Measurements from ENCODE around the gene IGFALS. TPM values are rescaled to one million over a fixed set of nuclear protein-coding genes. Genes with fewer than 3 reads are reported as not detected.

The IGFALS gene
- total and polyA plus RNA-seq, 2 of the 4 experiments (the other 2 are of a cell fraction) = not detected

- peak overlapping the region; percentile 51 for H2AFZ ChIP-seq (replicated peaks; ENCODE audit: low read length, poor library complexity)
- no peak overlapping the region for H4K91ac ChIP-seq (ENCODE audit: insufficient read depth, low read depth, low read length)
- H2AK5ac ChIP-seq (ENCODE audit: low read depth, low read length) = no peak overlapping the region
- no TSS peak for BruUV-seq (replicated peaks)
- in situ Hi-C loops (cut with MboI; ENCODE audit: low sequenced_read_pairs) (no loop called here), intact Hi-C loops (cut with micrococcal nuclease) (no loop called here), dilution Hi-C loops (cut with HindIII; ENCODE audit: low sequenced_read_pairs, unreplicated experiment) (no loop called here)
- 89% methylated on average over 3 of the region's 8 CpGs; no CpG with 5 or more reads in 1 of the 2 experiments for WGBS, 2 experiments (ENCODE audit: extremely low coverage in 2 of 2, insufficient read length in 1 of 2)
- H4K20me1 ChIP-seq (ENCODE audit: insufficient read depth, low read length) = peaks cover 16% of the 10 kb centered on the region
- peaks cover 10% of the 10 kb centered on the region; the same call in 1 of the 2 replicates for H3K9me1 ChIP-seq (ENCODE audit: insufficient read depth, low read length)
- ChIA-PET CTCF (no interaction called here), POLR2A (ENCODE audit: unreplicated experiment) (no interaction called here)
- no peak overlapping the region for H2BK5ac ChIP-seq (ENCODE audit: low read depth, low read length, poor library complexity, severe bottlenecking)
- H3K27ac ChIP-seq (ENCODE audit: insufficient read depth, low read length) = no peak overlapping the region
- no peaks in the 10 kb centered on the region for H3K27me3 ChIP-seq (ENCODE audit: control insufficient read depth, insufficient read depth, low read length)
- peaks cover 14 to 60% of the 10 kb centered on the region in 2 experiments for H3K79me1 ChIP-seq (ENCODE audit: low read depth in 1 of 2, low read length in 2 of 2)
- H3K4me2 ChIP-seq (ENCODE audit: low read depth, low read length) = no peak overlapping the region
- H2AK9ac ChIP-seq (replicated peaks; ENCODE audit: low read depth, low read length, poor library complexity) = peak overlapping the region; percentile 52
- no peak overlapping the region for H3K9ac ChIP-seq (ENCODE audit: low read depth, low read length)
- H3K4me1 ChIP-seq (ENCODE audit: control insufficient read depth, insufficient read depth, low read length) = peaks cover 8% of the 10 kb centered on the region
- DNase-seq = no peak
- H3K18ac ChIP-seq (ENCODE audit: low read depth, low read length) = no peak overlapping the region
- no peak overlapping the region for H3K56ac ChIP-seq (ENCODE audit: extremely low read depth, insufficient read depth, low read length)
- H3K23ac ChIP-seq (ENCODE audit: low read depth, low read length) = no peak overlapping the region
- H3K4ac ChIP-seq (ENCODE audit: low read depth, low read length) = no peak overlapping the region
- H2BK20ac ChIP-seq (ENCODE audit: low read depth, low read length) = no peak overlapping the region
- no peak overlapping the region for H4K8ac ChIP-seq (ENCODE audit: low read depth in 2 of 2, low read length in 2 of 2)
- ATAC-seq (ENCODE audit: low read depth) = no peak
- TF ChIP-seq NFE2L2 (IDR thresholded peaks at IDR 0.05; ENCODE audit: low read depth, low read length) = no peak
- no peak for TF ChIP-seq POLR2A (IDR thresholded peaks at IDR 0.05; ENCODE audit: low read depth, low read length)
- TF ChIP-seq ELK1 (IDR thresholded peaks at IDR 0.05; ENCODE audit: borderline replicate concordance, low read depth, low read length) = no peak
- no peak for TF ChIP-seq SMC3 (IDR thresholded peaks at IDR 0.05; ENCODE audit: low read depth, low read length)
- no peak for TF ChIP-seq CHD1 (IDR thresholded peaks at IDR 0.05; ENCODE audit: low read depth, low read length)
- no peak for TF ChIP-seq FOS (IDR thresholded peaks at IDR 0.05; ENCODE audit: low read depth, low read length)
- TF ChIP-seq USF2 (IDR thresholded peaks at IDR 0.05; ENCODE audit: low read depth, low read length) = no peak
- no peak for TF ChIP-seq MAFK (IDR thresholded peaks at IDR 0.05; ENCODE audit: low read depth, low read length)
- no peak for TF ChIP-seq BHLHE40 (IDR thresholded peaks at IDR 0.05; ENCODE audit: low read depth, low read length)
- no peak for TF ChIP-seq MXI1 (IDR thresholded peaks at IDR 0.05; ENCODE audit: borderline replicate concordance, low read depth, low read length)
- no peak for TF ChIP-seq CTCF (conservative IDR thresholded peaks at IDR 0.05; ENCODE audit: low read depth, low read length)
- no peak for TF ChIP-seq RAD21 (IDR thresholded peaks at IDR 0.05; ENCODE audit: low read length)
- no peak for TF ChIP-seq RCOR1 (IDR thresholded peaks at IDR 0.05; ENCODE audit: insufficient replicate concordance, low read length)
- TF ChIP-seq CEBPB (IDR thresholded peaks at IDR 0.05; ENCODE audit: low read depth, low read length) = no peak
- no peak for TF ChIP-seq RFX5 (IDR thresholded peaks at IDR 0.05; ENCODE audit: low read depth, low read length)
- no peak overlapping the region for H4K5ac ChIP-seq (ENCODE audit: low read depth, low read length)
- H2BK15ac ChIP-seq (ENCODE audit: low read depth, low read length) = no peak overlapping the region
- H2BK120ac ChIP-seq (ENCODE audit: low read depth, low read length) = no peak overlapping the region
- peaks cover 31% of the 10 kb centered on the region for H3K36me3 ChIP-seq (ENCODE audit: control insufficient read depth, insufficient read depth, low read length)
- no peak overlapping the region for H3K4me3 ChIP-seq (ENCODE audit: insufficient read depth, low read depth, low read length)
- H3K9me3 ChIP-seq (ENCODE audit: control insufficient read depth, insufficient read depth, low read length) = no peaks in the 10 kb centered on the region
- no peak overlapping the region for H3K14ac ChIP-seq (replicated peaks; ENCODE audit: low read depth, low read length)
Observed at GRCh38 chr16:1779234-1779701, 14.2 kb downstream of the IGFALS start.
